K562 (cell line): ENCODE measurements around the gene PLEKHA8. TPM values are rescaled to one million over a fixed set of nuclear protein-coding genes. Genes with fewer than 3 reads are reported as not detected.

ENCODE experiments used
- CREB3L1 ChIP-seq: fragments of 450-650 bp; IDR thresholded peaks from 2 replicates; pipeline ENCODE4 v1.6.1; 2014; ENCODE audit warnings: low read depth, mild to moderate bottlenecking, moderate library complexity, borderline replicate concordance
- FUS ChIP-seq: fragments of 200-400 bp; formaldehyde crosslinking; optimal IDR thresholded peaks from 2 replicates; pipeline ENCODE3; 2017; ENCODE audit warnings: low read depth, low read length
- MEIS2 ChIP-seq: fragments of 450-650 bp; IDR thresholded peaks from 2 replicates; pipeline ENCODE4 v1.6.1; 2014; ENCODE audit warnings: mild to moderate bottlenecking; ENCODE audit not compliant: partially characterized antibody
- NEUROD1 ChIP-seq: fragments of 150-350 bp; IDR thresholded peaks from 2 replicates; pipeline ENCODE4 v1.6.1; 2014; ENCODE audit warnings: borderline replicate concordance, low read length, low read depth; ENCODE audit not compliant: partially characterized antibody
- OTX1 ChIP-seq: fragments of 450-650 bp; formaldehyde crosslinking; IDR thresholded peaks from 2 replicates; pipeline ENCODE4 v1.4.0; 2022; ENCODE audit warnings: mild to moderate bottlenecking
- RBFOX2 ChIP-seq: fragments of 200-400 bp; formaldehyde crosslinking; IDR thresholded peaks from 2 replicates; pipeline ENCODE4 v1.6.1; 2017; ENCODE audit warnings: low read depth, mild to moderate bottlenecking, low read length, moderate library complexity
- U2AF1 ChIP-seq: fragments of 200-400 bp; formaldehyde crosslinking; optimal IDR thresholded peaks from 2 replicates; pipeline ENCODE3; 2017; ENCODE audit warnings: mild to moderate bottlenecking, low read depth, low read length, moderate library complexity
- ZNF696 ChIP-seq: fragments of 250-450 bp; sonication (Bioruptor Pico); conservative IDR thresholded peaks from 2 replicates; pipeline ENCODE4 v1.4.0; 2020; ENCODE audit warnings: mild to moderate bottlenecking, moderate library complexity
- polyA plus RNA-seq, 8 experiments: library from polyadenylated mRNA; depleted of rRNA in 4 of 8; stranded (reverse) in 5 of 8; unstranded in 3 of 8; fragments of >200 nt; fragmentation: Nextera tagmentation in 2 of 8; fragmentation: Illumina TruSeq in 1 of 8; extraction: Ambion mirVana in 2 of 8; extraction: Trizol in 1 of 8; gene quantifications; 2 replicates each; pipeline versions ENCODE4 v1.2.1 to v1.2.3, GENCODE V29; 2011 to 2014; ENCODE audit warnings: inconsistent platforms in 1 of 8, missing spikeins in 1 of 8
- total RNA-seq, 7 experiments: library from RNA; depleted of rRNA in 6 of 7; stranded (reverse); fragments of >200 nt in 6 of 7; fragmentation: Illumina TruSeq in 2 of 7; extraction: Trizol in 2 of 7; gene quantifications; 2 replicates each; pipeline versions ENCODE4 v1.2.1 to v1.2.3, GENCODE V29; 2011 to 2021; ENCODE audit warnings: low replicate concordance in 1 of 7
- TF ChIP-seq, protein P1 (sequence below): fragments of 200-800 bp; sonication (Bioruptor generic); IDR thresholded peaks from 2 replicates; pipeline ENCODE4 v1.6.1; 2017; ENCODE audit warnings: missing genetic modification characterization, missing compliant biosample characterization
- TF ChIP-seq, protein P2 (sequence below): fragments of 250-450 bp; sonication (Bioruptor Pico); IDR thresholded peaks from 2 replicates; pipeline ENCODE4 v1.8.0; 2022; ENCODE audit warnings: moderate library complexity, mild to moderate bottlenecking, inconsistent platforms
- TF ChIP-seq, protein P3 (sequence below): sonication (generic); formaldehyde crosslinking; IDR thresholded peaks from 2 replicates; pipeline ENCODE4 v1.8.0; 2022; ENCODE audit warnings: mild to moderate bottlenecking, missing genetic modification reagents
- TF ChIP-seq, protein P4 (sequence below): fragments of 450-650 bp; conservative IDR thresholded peaks from 2 replicates; pipeline ENCODE4 v1.6.1; 2016; ENCODE audit warnings: missing genetic modification characterization, low read depth, mild to moderate bottlenecking, missing compliant biosample characterization, moderate library complexity
- TF ChIP-seq, protein P5 (sequence below), 2 experiments: IDR thresholded peaks; 2 replicates each; pipeline ENCODE4 v1.6.1; 2012; ENCODE audit warnings: improper control_type of control experiment in 2 of 2, low read depth in 2 of 2, low read length in 2 of 2, borderline replicate concordance in 1 of 2

The PLEKHA8 gene
- total and polyA plus RNA-seq, 9 of the 15 experiments (the other 6 are each of a cell fraction or from before 2014, with no cell fraction given) = 3.2 to 16.3 (median 11.8) TPM

DNA sequence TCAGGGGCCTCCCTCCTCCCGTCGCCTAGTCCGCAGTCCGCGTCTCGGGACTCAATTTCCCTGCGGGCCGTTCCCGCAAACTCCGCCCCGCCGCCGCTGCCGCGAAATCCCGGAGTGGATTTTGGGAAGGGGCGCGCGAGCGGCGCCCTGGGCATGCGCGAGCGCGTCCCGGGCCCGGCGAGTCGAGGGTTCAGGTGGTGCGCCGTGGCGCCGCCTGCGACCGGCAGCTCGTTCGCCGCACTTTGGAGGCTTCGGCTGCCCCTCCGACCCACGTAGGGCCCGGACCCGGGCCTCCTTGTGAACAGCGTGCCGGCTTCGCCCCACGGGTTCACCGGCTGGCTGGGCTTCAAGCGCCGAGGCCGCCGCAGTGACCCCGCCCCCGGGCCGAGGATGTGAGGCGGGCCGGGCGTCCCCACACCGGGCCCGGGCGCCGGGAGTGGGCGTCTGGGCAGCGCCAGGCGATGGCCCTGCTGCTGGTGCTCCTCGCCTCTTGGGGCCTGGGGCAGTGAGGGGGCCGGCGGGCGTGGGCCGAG lies at the start of gene PLEKHA8 (continued):
- TF ChIP-seq, protein P1, sequence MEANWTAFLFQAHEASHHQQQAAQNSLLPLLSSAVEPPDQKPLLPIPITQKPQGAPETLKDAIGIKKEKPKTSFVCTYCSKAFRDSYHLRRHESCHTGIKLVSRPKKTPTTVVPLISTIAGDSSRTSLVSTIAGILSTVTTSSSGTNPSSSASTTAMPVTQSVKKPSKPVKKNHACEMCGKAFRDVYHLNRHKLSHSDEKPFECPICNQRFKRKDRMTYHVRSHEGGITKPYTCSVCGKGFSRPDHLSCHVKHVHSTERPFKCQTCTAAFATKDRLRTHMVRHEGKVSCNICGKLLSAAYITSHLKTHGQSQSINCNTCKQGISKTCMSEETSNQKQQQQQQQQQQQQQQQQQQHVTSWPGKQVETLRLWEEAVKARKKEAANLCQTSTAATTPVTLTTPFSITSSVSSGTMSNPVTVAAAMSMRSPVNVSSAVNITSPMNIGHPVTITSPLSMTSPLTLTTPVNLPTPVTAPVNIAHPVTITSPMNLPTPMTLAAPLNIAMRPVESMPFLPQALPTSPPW (CRISPR knock-in tag) = 0 out of 2 replicates have a peak, but pooled peaks have one; percentile 42
- TF ChIP-seq CREB3L1 (peak; percentile 69), NEUROD1 (peak; percentile 99), FUS (peak; percentile 91), MEIS2 (peak; percentile 72), RBFOX2 (peak; percentile 84), U2AF1 (peak; percentile 35), ZNF696 (CRISPR knock-in tag) (no peak), OTX1 (CRISPR knock-in tag) (no peak)
- TF ChIP-seq, protein P2, sequence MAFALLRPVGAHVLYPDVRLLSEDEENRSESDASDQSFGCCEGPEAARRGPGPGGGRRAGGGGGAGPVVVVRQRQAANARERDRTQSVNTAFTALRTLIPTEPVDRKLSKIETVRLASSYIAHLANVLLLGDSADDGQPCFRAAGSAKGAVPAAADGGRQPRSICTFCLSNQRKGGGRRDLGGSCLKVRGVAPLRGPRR (CRISPR knock-in tag) = no peak
- TF ChIP-seq, protein P3, sequence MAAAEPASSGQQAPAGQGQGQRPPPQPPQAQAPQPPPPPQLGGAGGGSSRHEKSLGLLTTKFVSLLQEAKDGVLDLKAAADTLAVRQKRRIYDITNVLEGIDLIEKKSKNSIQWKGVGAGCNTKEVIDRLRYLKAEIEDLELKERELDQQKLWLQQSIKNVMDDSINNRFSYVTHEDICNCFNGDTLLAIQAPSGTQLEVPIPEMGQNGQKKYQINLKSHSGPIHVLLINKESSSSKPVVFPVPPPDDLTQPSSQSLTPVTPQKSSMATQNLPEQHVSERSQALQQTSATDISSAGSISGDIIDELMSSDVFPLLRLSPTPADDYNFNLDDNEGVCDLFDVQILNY (CRISPR knock-in tag) = no peak
- TF ChIP-seq, protein P4, sequence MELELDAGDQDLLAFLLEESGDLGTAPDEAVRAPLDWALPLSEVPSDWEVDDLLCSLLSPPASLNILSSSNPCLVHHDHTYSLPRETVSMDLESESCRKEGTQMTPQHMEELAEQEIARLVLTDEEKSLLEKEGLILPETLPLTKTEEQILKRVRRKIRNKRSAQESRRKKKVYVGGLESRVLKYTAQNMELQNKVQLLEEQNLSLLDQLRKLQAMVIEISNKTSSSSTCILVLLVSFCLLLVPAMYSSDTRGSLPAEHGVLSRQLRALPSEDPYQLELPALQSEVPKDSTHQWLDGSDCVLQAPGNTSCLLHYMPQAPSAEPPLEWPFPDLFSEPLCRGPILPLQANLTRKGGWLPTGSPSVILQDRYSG (tag) = no peak
- TF ChIP-seq, protein P5, sequence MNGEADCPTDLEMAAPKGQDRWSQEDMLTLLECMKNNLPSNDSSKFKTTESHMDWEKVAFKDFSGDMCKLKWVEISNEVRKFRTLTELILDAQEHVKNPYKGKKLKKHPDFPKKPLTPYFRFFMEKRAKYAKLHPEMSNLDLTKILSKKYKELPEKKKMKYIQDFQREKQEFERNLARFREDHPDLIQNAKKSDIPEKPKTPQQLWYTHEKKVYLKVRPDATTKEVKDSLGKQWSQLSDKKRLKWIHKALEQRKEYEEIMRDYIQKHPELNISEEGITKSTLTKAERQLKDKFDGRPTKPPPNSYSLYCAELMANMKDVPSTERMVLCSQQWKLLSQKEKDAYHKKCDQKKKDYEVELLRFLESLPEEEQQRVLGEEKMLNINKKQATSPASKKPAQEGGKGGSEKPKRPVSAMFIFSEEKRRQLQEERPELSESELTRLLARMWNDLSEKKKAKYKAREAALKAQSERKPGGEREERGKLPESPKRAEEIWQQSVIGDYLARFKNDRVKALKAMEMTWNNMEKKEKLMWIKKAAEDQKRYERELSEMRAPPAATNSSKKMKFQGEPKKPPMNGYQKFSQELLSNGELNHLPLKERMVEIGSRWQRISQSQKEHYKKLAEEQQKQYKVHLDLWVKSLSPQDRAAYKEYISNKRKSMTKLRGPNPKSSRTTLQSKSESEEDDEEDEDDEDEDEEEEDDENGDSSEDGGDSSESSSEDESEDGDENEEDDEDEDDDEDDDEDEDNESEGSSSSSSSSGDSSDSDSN (IDR thresholded peaks at IDR 0.05; ENCODE audit: borderline replicate concordance in 1 of 2, low read depth in 2 of 2, low read length in 2 of 2) = peak in 1 of 2 experiments; percentile 47; a peak in 1 of 4 replicates
